KMS-11 (cell line): Measurements from ENCODE around the gene ANO3.
"Not testable (repeated sequence)": the region's sequence is repeated elsewhere in the genome, so short reads cannot be mapped to it uniquely, and the experiment has no call there.

ENCODE experiments used
- H2AFZ ChIP-seq: fragments of 200-600 bp; sonication (generic); 2 replicates; pipeline ENCODE4 v1.6.1; 2016; ENCODE audit warnings: antibody characterized with exemption, mixed run types, low read depth
- H3K27ac ChIP-seq: fragments of 200-600 bp; sonication (generic); 2 replicates; pipeline ENCODE4 v1.6.1; 2016; ENCODE audit warnings: mild to moderate bottlenecking, mixed run types
- H3K27me3 ChIP-seq: fragments of 200-600 bp; sonication (generic); 2 replicates; pipeline ENCODE4 v1.6.1; 2017; ENCODE audit warnings: mild to moderate bottlenecking, low read depth, mixed run types, moderate library complexity; ENCODE audit not compliant: insufficient read depth
- H3K36me3 ChIP-seq: fragments of 200-600 bp; sonication (generic); 2 replicates; pipeline ENCODE4 v1.6.1; 2017; ENCODE audit warnings: mild to moderate bottlenecking, mixed run types; ENCODE audit not compliant: insufficient read depth
- H3K4me1 ChIP-seq: fragments of 200-600 bp; sonication (generic); 2 replicates; pipeline ENCODE4 v1.6.1; 2016; ENCODE audit warnings: mild to moderate bottlenecking, low read depth, mixed run types; ENCODE audit not compliant: poor library complexity, severe bottlenecking
- H3K4me2 ChIP-seq: fragments of 200-600 bp; sonication (generic); 2 replicates; pipeline ENCODE4 v1.7.0; 2016; ENCODE audit warnings: mild to moderate bottlenecking, mixed run types
- H3K4me3 ChIP-seq: fragments of 200-600 bp; sonication (generic); IDR thresholded peaks from 2 replicates; pipeline ENCODE4 v1.6.1; 2017; ENCODE audit warnings: low read depth, low read length, mixed read lengths; ENCODE audit not compliant: insufficient read depth
- H3K79me2 ChIP-seq: fragments of 200-600 bp; sonication (generic); 2 replicates; pipeline ENCODE4 v1.6.1; 2016; ENCODE audit warnings: low read depth, mixed run types; ENCODE audit not compliant: insufficient read depth
- H3K9ac ChIP-seq: fragments of 200-600 bp; sonication (generic); 2 replicates; pipeline ENCODE4 v1.6.1; 2016; ENCODE audit warnings: mild to moderate bottlenecking, mixed run types
- H4K20me1 ChIP-seq: fragments of 200-600 bp; sonication (generic); 2 replicates; pipeline ENCODE4 v1.6.1; 2016; ENCODE audit warnings: mild to moderate bottlenecking, mixed run types; ENCODE audit not compliant: insufficient read depth
- TF ChIP-seq, protein P1 (sequence below): fragments of 200-600 bp; sonication (generic); conservative IDR thresholded peaks from 2 replicates; pipeline ENCODE4 v1.6.1; 2017; ENCODE audit warnings: low read depth, mild to moderate bottlenecking, antibody characterized with exemption, low read length, moderate library complexity, mixed read lengths

Gene ANO3

DNA sequence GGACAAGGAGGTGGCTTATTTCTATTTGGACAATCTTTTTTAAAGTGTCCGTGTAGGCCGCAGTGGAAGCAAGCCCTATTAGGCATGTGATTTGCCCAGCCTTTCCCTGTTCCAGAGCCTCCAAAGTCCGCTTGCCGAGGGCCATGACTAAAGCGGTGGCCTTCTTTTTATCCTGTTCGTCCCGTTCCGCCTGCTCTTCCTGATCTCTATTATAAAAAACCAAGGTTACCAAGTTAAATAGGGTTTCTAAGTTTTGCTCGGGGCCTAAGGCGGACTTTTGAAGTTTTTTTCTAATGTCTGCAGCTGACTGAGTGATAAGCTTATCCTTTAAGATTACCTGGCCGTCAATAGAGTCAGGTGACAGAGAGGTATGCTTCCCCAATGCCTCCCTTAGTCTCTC is 261.8 kb downstream of the ANO3 start:
- no peak overlapping the region for H3K27ac ChIP-seq
- H4K20me1 ChIP-seq, result no peaks in the 10 kb centered on the region
- no peak overlapping the region for H3K9ac ChIP-seq
- no peak overlapping the region for H3K4me3 ChIP-seq
- TF ChIP-seq, protein P1, sequence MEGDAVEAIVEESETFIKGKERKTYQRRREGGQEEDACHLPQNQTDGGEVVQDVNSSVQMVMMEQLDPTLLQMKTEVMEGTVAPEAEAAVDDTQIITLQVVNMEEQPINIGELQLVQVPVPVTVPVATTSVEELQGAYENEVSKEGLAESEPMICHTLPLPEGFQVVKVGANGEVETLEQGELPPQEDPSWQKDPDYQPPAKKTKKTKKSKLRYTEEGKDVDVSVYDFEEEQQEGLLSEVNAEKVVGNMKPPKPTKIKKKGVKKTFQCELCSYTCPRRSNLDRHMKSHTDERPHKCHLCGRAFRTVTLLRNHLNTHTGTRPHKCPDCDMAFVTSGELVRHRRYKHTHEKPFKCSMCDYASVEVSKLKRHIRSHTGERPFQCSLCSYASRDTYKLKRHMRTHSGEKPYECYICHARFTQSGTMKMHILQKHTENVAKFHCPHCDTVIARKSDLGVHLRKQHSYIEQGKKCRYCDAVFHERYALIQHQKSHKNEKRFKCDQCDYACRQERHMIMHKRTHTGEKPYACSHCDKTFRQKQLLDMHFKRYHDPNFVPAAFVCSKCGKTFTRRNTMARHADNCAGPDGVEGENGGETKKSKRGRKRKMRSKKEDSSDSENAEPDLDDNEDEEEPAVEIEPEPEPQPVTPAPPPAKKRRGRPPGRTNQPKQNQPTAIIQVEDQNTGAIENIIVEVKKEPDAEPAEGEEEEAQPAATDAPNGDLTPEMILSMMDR, result no peak
- no peak overlapping the region for H3K4me2 ChIP-seq
- no peak overlapping the region for H2AFZ ChIP-seq
- H3K79me2 ChIP-seq, result no peaks in the 10 kb centered on the region
- H3K36me3 ChIP-seq, result no peaks in the 10 kb centered on the region
- H3K4me1 ChIP-seq, result no peaks in the 10 kb centered on the region
- H3K27me3 ChIP-seq, result no peaks in the 10 kb centered on the region

DNA sequence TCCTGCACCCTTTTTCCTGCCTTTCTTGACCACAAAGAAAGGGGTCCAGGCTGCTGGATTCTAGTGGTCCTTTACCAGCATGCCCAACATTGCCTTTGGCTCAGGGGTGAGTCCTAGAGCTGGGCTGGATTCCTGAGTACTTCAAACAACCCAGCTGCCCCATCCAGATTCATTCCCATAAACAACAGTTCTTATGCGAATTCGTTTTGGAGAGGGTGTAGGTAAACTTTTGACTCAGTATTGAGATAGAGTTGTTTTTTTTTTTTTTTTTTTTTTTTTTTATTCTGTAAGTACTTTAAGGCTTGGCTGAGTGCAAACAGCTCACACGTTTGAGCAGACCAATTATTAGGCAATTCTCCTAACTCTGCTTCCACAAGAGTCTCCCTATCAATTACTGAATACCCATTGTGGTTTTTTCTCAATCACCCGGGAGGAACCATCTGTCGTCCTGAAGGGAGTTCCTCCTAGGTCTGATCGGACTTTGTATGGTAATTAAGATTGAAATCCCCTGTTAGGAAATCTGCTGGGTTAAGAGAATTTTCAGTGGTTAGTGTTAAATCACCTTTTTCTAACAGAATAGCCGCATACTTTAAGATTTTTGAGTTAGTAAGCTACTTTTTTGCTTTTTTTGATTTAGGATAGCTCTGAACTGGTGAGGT is 263.4 kb downstream of the ANO3 start:
- not testable (repeated sequence) for H3K27ac ChIP-seq, H3K79me2 ChIP-seq, H3K9ac ChIP-seq, H3K36me3 ChIP-seq, H2AFZ ChIP-seq, H3K27me3 ChIP-seq, H3K4me3 ChIP-seq, H3K4me2 ChIP-seq, H4K20me1 ChIP-seq, H3K4me1 ChIP-seq

DNA sequence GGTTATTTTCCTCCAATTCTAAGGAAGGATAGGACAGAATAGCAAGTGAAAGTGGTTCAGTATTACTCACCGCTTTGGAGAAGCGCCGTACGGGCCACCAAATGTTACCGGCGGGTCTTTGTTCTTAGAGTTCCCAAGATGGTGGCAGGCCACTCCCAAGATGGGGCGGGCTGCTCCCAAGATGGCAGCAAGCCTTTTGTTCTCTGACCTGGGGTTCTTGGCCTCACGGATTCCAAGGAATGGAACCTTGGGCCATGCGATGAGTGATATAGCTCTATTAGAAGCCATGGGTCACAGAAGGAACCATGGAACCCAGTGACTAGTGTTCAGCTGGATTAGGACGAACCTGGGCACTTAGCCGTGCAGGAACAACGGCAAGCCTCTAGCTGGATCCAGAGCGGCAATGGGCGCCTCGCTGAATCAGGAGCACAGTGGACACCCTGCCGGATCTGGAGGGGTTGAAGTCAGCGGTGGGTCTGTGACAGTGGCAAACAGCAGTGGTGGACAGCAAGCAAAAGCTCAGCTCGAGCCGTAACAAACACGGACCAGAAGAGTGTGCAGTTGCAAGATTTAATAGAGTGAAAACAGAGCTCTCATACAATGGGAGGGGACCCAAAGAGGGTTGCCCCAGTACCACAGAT is 265.2 kb downstream of the ANO3 start:
- not testable (repeated sequence) for H3K4me1 ChIP-seq, H3K36me3 ChIP-seq, H4K20me1 ChIP-seq, H3K79me2 ChIP-seq, H2AFZ ChIP-seq, H3K27ac ChIP-seq, H3K4me2 ChIP-seq, H3K4me3 ChIP-seq, H3K9ac ChIP-seq, H3K27me3 ChIP-seq

DNA sequence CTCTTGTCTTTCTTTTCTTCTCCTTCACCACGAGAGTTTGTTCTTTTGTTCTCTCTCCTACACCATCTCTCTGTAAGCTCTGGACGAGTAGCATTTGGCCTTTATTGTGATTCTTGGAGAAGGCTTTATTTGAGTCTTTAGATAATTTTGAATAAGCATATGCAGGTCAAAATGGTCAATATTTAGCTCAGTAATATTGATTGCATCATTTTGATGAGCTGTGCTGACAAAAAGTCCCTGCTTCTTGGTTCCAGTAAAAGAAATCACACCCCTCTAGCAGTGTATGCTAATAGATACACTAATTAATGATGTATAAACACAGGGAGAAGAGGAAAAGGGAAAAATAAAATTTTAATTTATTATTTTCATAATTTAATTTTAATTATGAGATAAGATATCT is 266.0 kb downstream of the ANO3 start:
- H3K4me1 ChIP-seq, result no peaks in the 10 kb centered on the region
- no peak overlapping the region for H3K9ac ChIP-seq
- no peak overlapping the region for H3K4me3 ChIP-seq
- no peaks in the 10 kb centered on the region for H3K36me3 ChIP-seq
- H3K4me2 ChIP-seq, result no peak overlapping the region
- TF ChIP-seq, protein P1, result no peak
- H3K27me3 ChIP-seq, result no peaks in the 10 kb centered on the region
- no peaks in the 10 kb centered on the region for H3K79me2 ChIP-seq
- no peaks in the 10 kb centered on the region for H4K20me1 ChIP-seq
- H2AFZ ChIP-seq, result no peak overlapping the region
- no peak overlapping the region for H3K27ac ChIP-seq

DNA sequence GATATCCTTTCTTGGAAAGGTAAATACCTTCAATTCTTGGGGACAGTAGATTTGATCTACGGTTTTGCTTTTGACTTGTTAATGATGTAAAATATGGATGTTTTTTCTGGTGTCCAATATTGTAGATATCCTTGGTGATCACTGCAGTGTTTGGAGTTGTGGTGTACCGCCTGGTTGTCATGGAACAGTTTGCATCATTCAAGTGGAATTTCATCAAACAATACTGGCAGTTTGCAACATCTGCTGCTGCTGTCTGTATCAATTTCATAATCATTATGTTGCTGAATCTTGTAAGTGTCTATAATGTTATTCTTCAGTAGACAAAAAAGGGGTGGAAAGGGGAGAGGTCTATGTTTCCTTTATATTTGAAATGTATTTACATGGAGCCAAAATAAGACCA is 267.5 kb downstream of the ANO3 start:
- Histone ChIP-seq H3K27ac (no peak overlapping the region), H3K4me3 (no peak overlapping the region), H4K20me1 (no peaks in the 10 kb centered on the region), H3K9ac (no peak overlapping the region), H3K36me3 (no peaks in the 10 kb centered on the region), H3K4me1 (no peaks in the 10 kb centered on the region), H2AFZ (no peak overlapping the region), H3K4me2 (no peak overlapping the region), H3K79me2 (no peaks in the 10 kb centered on the region), H3K27me3 (no peaks in the 10 kb centered on the region)
- TF ChIP-seq, protein P1, result no peak
